Measurements from ENCODE around the gene HLA-F. TPM values are rescaled to one million over a fixed set of nuclear protein-coding genes. Genes with fewer than 3 reads are reported as not detected.
A peak's percentile ranks its signal among the peaks of the same experiment; 100 is the strongest.

HLA-F gene
- total RNA-seq, 1 donor, result 30.4 TPM

- H3K36me3 ChIP-seq (ENCODE audit: insufficient read depth, low read length), result no peaks in the 10 kb centered on the region
- no peak overlapping the region for H2AFZ ChIP-seq (ENCODE audit: low read length)
- H3K27me3 ChIP-seq (ENCODE audit: insufficient read depth, low read length), result peaks cover 11% of the 10 kb centered on the region
- H3K79me2 ChIP-seq (ENCODE audit: insufficient read depth, low read length), result no peaks in the 10 kb centered on the region
- no peaks in the 10 kb centered on the region for H3K9me3 ChIP-seq (ENCODE audit: low read depth, low read length)
- no peak for DNase-seq (ENCODE audit: insufficient read length, low spot score, missing footprints)
- H3K4me1 ChIP-seq (ENCODE audit: insufficient read depth, low read length), result no peaks in the 10 kb centered on the region
- TF ChIP-seq CTCF (IDR thresholded peaks at IDR 0.05; ENCODE audit: extremely low read depth, low read depth, low read length), result peak; percentile 69
- no peak overlapping the region for H3K4me3 ChIP-seq (ENCODE audit: insufficient read depth, low read length)
- H3K27ac ChIP-seq (ENCODE audit: low read depth, low read length), result no peak overlapping the region
- no peak overlapping the region for H3K4me2 ChIP-seq (ENCODE audit: insufficient read depth, low read length)
- H4K20me1 ChIP-seq (ENCODE audit: insufficient read depth, low read length), result no peaks in the 10 kb centered on the region
Observed at GRCh38 chr6:29702519-29703103, 20.6 kb upstream of the HLA-F start.

- H2AFZ ChIP-seq (ENCODE audit: low read length), result no peak overlapping the region
- H3K27ac ChIP-seq (ENCODE audit: low read depth, low read length), result no peak overlapping the region
- H3K36me3 ChIP-seq (ENCODE audit: insufficient read depth, low read length), result no peaks in the 10 kb centered on the region
- H4K20me1 ChIP-seq (ENCODE audit: insufficient read depth, low read length), result no peaks in the 10 kb centered on the region
- no peak for DNase-seq (ENCODE audit: insufficient read length, low spot score, missing footprints)
- peaks cover 19% of the 10 kb centered on the region for H3K27me3 ChIP-seq (ENCODE audit: insufficient read depth, low read length)
- TF ChIP-seq CTCF (IDR thresholded peaks at IDR 0.05; ENCODE audit: extremely low read depth, low read depth, low read length), result peak; percentile 68
- H3K4me3 ChIP-seq (ENCODE audit: insufficient read depth, low read length), result no peak overlapping the region
- H3K9me3 ChIP-seq (ENCODE audit: low read depth, low read length), result no peaks in the 10 kb centered on the region
- H3K4me1 ChIP-seq (ENCODE audit: insufficient read depth, low read length), result no peaks in the 10 kb centered on the region
- no peaks in the 10 kb centered on the region for H3K79me2 ChIP-seq (ENCODE audit: insufficient read depth, low read length)
- no peak overlapping the region for H3K4me2 ChIP-seq (ENCODE audit: insufficient read depth, low read length)
Observed at GRCh38 chr6:29705389-29706231, 17.6 kb upstream of the HLA-F start.

GRCh38 chr6:29708432-29709179 lies 14.6 kb upstream of the HLA-F start:
- H3K4me3 ChIP-seq (ENCODE audit: insufficient read depth, low read length), result no peak overlapping the region
- no peaks in the 10 kb centered on the region for H3K36me3 ChIP-seq (ENCODE audit: insufficient read depth, low read length)
- H3K4me1 ChIP-seq (ENCODE audit: insufficient read depth, low read length), result no peaks in the 10 kb centered on the region
- H3K27ac ChIP-seq (ENCODE audit: low read depth, low read length), result no peak overlapping the region
- H3K9me3 ChIP-seq (ENCODE audit: low read depth, low read length), result no peaks in the 10 kb centered on the region
- H3K27me3 ChIP-seq (ENCODE audit: insufficient read depth, low read length), result peaks cover 19% of the 10 kb centered on the region
- H2AFZ ChIP-seq (ENCODE audit: low read length), result no peak overlapping the region
- no peak for TF ChIP-seq CTCF (IDR thresholded peaks at IDR 0.05; ENCODE audit: extremely low read depth, low read depth, low read length)
- no peaks in the 10 kb centered on the region for H3K79me2 ChIP-seq (ENCODE audit: insufficient read depth, low read length)
- no peak for DNase-seq (ENCODE audit: insufficient read length, low spot score, missing footprints)
- no peaks in the 10 kb centered on the region for H4K20me1 ChIP-seq (ENCODE audit: insufficient read depth, low read length)
- peak overlapping the region; percentile 51 for H3K4me2 ChIP-seq (ENCODE audit: insufficient read depth, low read length)

GRCh38 chr6:29709188-29709587 lies 14.0 kb upstream of the HLA-F start:
- peaks cover 19% of the 10 kb centered on the region for H3K27me3 ChIP-seq (ENCODE audit: insufficient read depth, low read length)
- H3K4me2 ChIP-seq (ENCODE audit: insufficient read depth, low read length), result peak overlapping the region; percentile 51
- no peaks in the 10 kb centered on the region for H3K4me1 ChIP-seq (ENCODE audit: insufficient read depth, low read length)
- H4K20me1 ChIP-seq (ENCODE audit: insufficient read depth, low read length), result no peaks in the 10 kb centered on the region
- no peaks in the 10 kb centered on the region for H3K9me3 ChIP-seq (ENCODE audit: low read depth, low read length)
- TF ChIP-seq CTCF (IDR thresholded peaks at IDR 0.05; ENCODE audit: extremely low read depth, low read depth, low read length), result no peak
- H2AFZ ChIP-seq (ENCODE audit: low read length), result no peak overlapping the region
- H3K4me3 ChIP-seq (ENCODE audit: insufficient read depth, low read length), result no peak overlapping the region
- H3K27ac ChIP-seq (ENCODE audit: low read depth, low read length), result no peak overlapping the region
- H3K36me3 ChIP-seq (ENCODE audit: insufficient read depth, low read length), result no peaks in the 10 kb centered on the region
- no peaks in the 10 kb centered on the region for H3K79me2 ChIP-seq (ENCODE audit: insufficient read depth, low read length)
- no peak for DNase-seq (ENCODE audit: insufficient read length, low spot score, missing footprints)

Measured in osteoblast (primary cell).